ENCODE measurements around the gene PAK4. TPM values are rescaled to one million over a fixed set of nuclear protein-coding genes. Genes with fewer than 3 reads are reported as not detected.
A peak's percentile ranks its signal among the peaks of the same experiment; 100 is the strongest.

PAK4 gene
- total and polyA plus RNA-seq, 2 of the 13 experiments (the other 11 are each of a cell fraction or from before 2014, with no cell fraction given) = 9.5 to 17.8 TPM

DNA sequence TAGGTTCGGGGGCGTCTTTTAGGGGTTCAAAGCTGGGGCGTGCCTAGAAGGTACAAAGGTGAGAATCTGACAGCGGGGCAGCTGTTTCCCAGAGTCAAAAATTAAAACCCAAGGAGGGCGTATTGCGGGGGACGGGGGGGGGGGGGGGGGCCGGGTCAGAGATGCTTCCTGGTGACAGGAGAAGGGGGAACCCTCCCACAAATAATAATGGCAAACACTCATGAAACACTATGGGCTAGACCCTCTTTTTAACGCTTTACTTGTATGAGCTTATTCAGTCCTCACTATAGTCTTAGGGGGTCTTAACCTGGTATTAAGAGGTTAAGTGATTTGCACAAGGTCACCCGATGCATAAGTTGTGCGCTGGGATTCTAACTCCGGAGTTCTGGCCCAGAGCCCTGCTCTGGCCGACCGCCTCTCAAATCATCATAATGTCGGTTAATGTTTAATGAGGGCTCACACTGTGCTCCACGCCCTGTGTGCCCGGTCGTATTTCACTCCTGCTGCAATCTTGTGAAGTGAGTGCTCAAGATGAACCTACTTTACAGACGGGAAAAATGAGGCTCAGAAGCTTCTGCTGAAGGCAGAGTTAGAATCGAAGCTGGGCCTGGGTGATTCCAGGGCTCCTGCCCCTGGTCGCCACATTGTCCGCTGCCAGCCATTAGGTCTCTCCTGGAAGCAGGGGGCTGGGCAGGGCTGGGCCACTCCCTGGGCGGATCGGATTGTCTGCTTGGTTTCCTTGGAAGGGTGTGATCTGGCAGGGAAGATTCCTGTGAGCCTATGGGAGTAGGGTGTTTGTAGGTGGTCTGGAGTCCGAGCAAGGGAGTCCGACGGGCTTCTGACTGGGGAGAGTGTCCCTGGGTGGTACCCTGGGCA lies 964 bp downstream of the PAK4 start (continued):
- peak; percentile 4; the same call in 1 of the 2 replicates for TF ChIP-seq CREM (IDR thresholded peaks at IDR 0.05)
- no peak for TF ChIP-seq CREM (CRISPR knock-in tag; IDR thresholded peaks at IDR 0.05)
- no peak for TF ChIP-seq TEAD2 (CRISPR knock-in tag; IDR thresholded peaks at IDR 0.05)
- no peak for TF ChIP-seq ZNF775 (CRISPR knock-in tag; IDR thresholded peaks at IDR 0.05; ENCODE audit: borderline replicate concordance)
- TF ChIP-seq EEA1 (CRISPR knock-in tag; IDR thresholded peaks at IDR 0.05; ENCODE audit: borderline replicate concordance) = no peak
- TF ChIP-seq CBX1 (IDR thresholded peaks at IDR 0.05; ENCODE audit: low read depth) = no peak
- no peak for TF ChIP-seq JUND (CRISPR knock-in tag; IDR thresholded peaks at IDR 0.05)
- no peak for TF ChIP-seq MTA3 (CRISPR knock-in tag; IDR thresholded peaks at IDR 0.05)
- TF ChIP-seq, protein P1, sequence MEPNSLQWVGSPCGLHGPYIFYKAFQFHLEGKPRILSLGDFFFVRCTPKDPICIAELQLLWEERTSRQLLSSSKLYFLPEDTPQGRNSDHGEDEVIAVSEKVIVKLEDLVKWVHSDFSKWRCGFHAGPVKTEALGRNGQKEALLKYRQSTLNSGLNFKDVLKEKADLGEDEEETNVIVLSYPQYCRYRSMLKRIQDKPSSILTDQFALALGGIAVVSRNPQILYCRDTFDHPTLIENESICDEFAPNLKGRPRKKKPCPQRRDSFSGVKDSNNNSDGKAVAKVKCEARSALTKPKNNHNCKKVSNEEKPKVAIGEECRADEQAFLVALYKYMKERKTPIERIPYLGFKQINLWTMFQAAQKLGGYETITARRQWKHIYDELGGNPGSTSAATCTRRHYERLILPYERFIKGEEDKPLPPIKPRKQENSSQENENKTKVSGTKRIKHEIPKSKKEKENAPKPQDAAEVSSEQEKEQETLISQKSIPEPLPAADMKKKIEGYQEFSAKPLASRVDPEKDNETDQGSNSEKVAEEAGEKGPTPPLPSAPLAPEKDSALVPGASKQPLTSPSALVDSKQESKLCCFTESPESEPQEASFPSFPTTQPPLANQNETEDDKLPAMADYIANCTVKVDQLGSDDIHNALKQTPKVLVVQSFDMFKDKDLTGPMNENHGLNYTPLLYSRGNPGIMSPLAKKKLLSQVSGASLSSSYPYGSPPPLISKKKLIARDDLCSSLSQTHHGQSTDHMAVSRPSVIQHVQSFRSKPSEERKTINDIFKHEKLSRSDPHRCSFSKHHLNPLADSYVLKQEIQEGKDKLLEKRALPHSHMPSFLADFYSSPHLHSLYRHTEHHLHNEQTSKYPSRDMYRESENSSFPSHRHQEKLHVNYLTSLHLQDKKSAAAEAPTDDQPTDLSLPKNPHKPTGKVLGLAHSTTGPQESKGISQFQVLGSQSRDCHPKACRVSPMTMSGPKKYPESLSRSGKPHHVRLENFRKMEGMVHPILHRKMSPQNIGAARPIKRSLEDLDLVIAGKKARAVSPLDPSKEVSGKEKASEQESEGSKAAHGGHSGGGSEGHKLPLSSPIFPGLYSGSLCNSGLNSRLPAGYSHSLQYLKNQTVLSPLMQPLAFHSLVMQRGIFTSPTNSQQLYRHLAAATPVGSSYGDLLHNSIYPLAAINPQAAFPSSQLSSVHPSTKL (CRISPR knock-in tag; IDR thresholded peaks at IDR 0.05) = peak; percentile 31; the same call in 1 of the 2 replicates
- TF ChIP-seq, protein P2, sequence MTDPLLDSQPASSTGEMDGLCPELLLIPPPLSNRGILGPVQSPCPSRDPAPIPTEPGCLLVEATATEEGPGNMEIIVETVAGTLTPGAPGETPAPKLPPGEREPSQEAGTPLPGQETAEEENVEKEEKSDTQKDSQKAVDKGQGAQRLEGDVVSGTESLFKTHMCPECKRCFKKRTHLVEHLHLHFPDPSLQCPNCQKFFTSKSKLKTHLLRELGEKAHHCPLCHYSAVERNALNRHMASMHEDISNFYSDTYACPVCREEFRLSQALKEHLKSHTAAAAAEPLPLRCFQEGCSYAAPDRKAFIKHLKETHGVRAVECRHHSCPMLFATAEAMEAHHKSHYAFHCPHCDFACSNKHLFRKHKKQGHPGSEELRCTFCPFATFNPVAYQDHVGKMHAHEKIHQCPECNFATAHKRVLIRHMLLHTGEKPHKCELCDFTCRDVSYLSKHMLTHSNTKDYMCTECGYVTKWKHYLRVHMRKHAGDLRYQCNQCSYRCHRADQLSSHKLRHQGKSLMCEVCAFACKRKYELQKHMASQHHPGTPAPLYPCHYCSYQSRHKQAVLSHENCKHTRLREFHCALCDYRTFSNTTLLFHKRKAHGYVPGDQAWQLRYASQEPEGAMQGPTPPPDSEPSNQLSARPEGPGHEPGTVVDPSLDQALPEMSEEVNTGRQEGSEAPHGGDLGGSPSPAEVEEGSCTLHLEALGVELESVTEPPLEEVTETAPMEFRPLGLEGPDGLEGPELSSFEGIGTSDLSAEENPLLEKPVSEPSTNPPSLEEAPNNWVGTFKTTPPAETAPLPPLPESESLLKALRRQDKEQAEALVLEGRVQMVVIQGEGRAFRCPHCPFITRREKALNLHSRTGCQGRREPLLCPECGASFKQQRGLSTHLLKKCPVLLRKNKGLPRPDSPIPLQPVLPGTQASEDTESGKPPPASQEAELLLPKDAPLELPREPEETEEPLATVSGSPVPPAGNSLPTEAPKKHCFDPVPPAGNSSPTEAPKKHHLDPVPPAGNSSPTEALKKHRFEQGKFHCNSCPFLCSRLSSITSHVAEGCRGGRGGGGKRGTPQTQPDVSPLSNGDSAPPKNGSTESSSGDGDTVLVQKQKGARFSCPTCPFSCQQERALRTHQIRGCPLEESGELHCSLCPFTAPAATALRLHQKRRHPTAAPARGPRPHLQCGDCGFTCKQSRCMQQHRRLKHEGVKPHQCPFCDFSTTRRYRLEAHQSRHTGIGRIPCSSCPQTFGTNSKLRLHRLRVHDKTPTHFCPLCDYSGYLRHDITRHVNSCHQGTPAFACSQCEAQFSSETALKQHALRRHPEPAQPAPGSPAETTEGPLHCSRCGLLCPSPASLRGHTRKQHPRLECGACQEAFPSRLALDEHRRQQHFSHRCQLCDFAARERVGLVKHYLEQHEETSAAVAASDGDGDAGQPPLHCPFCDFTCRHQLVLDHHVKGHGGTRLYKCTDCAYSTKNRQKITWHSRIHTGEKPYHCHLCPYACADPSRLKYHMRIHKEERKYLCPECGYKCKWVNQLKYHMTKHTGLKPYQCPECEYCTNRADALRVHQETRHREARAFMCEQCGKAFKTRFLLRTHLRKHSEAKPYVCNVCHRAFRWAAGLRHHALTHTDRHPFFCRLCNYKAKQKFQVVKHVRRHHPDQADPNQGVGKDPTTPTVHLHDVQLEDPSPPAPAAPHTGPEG (CRISPR knock-in tag; IDR thresholded peaks at IDR 0.05) = no peak
- TF ChIP-seq, protein P3, sequence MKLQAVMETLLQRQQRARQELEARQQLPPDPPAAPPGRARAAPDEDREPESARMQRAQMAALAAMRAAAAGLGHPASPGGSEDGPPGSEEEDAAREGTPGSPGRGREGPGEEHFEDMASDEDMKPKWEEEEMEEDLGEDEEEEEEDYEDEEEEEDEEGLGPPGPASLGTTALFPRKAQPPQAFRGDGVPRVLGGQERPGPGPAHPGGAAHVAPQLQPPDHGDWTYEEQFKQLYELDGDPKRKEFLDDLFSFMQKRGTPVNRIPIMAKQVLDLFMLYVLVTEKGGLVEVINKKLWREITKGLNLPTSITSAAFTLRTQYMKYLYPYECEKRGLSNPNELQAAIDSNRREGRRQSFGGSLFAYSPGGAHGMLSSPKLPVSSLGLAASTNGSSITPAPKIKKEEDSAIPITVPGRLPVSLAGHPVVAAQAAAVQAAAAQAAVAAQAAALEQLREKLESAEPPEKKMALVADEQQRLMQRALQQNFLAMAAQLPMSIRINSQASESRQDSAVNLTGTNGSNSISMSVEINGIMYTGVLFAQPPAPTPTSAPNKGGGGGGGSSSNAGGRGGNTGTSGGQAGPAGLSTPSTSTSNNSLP (IDR thresholded peaks at IDR 0.05; ENCODE audit: low read depth, low read length) = peak; percentile 69
- TF ChIP-seq, protein P4, sequence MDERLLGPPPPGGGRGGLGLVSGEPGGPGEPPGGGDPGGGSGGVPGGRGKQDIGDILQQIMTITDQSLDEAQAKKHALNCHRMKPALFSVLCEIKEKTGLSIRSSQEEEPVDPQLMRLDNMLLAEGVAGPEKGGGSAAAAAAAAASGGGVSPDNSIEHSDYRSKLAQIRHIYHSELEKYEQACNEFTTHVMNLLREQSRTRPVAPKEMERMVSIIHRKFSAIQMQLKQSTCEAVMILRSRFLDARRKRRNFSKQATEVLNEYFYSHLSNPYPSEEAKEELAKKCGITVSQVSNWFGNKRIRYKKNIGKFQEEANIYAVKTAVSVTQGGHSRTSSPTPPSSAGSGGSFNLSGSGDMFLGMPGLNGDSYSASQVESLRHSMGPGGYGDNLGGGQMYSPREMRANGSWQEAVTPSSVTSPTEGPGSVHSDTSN (CRISPR knock-in tag; IDR thresholded peaks at IDR 0.05) = no peak
- TF ChIP-seq, protein P5, sequence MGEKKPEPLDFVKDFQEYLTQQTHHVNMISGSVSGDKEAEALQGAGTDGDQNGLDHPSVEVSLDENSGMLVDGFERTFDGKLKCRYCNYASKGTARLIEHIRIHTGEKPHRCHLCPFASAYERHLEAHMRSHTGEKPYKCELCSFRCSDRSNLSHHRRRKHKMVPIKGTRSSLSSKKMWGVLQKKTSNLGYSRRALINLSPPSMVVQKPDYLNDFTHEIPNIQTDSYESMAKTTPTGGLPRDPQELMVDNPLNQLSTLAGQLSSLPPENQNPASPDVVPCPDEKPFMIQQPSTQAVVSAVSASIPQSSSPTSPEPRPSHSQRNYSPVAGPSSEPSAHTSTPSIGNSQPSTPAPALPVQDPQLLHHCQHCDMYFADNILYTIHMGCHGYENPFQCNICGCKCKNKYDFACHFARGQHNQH (CRISPR knock-in tag; IDR thresholded peaks at IDR 0.05) = no peak
- no peak for TF ChIP-seq ZSCAN12 (CRISPR knock-in tag; IDR thresholded peaks at IDR 0.05)
- no peak for TF ChIP-seq CHCHD3 (CRISPR knock-in tag; IDR thresholded peaks at IDR 0.05)
- no peak for TF ChIP-seq ZFP1 (CRISPR knock-in tag; IDR thresholded peaks at IDR 0.05)

All from HepG2 (cell line).